COLO668 (cell line): ENCODE results near the gene SARM1.
"Not testable (repeated sequence)": the region's sequence is repeated elsewhere in the genome, so short reads cannot be mapped to it uniquely, and the experiment has no call there.

Experiments
- DNase-seq: peaks from one replicate; lab custom pipeline; 2025; ENCODE audit not compliant: unreplicated experiment; lab: John Stamatoyannopoulos, UW

SARM1 gene

GRCh38 chr17:28413804-28414203 lies 42.3 kb downstream of the SARM1 start:
- no peak for DNase-seq

GRCh38 chr17:28415886-28416285 lies 44.4 kb downstream of the SARM1 start:
- DNase-seq = no peak

GRCh38 chr17:28416703-28417311 lies 45.3 kb downstream of the SARM1 start:
- peak; percentile 32 for DNase-seq

GRCh38 chr17:28421787-28422305 lies 50.4 kb downstream of the SARM1 start:
- DNase-seq = no peak

- DNase-seq = no peak
Measured at GRCh38 chr17:28425206-28425605, 53.7 kb downstream of the SARM1 start.

- peak; percentile 8 for DNase-seq
Measured at GRCh38 chr17:28426081-28426519, 54.6 kb downstream of the SARM1 start.

GRCh38 chr17:28427371-28427770 lies 55.9 kb downstream of the SARM1 start:
- peak; percentile 8 for DNase-seq

GRCh38 chr17:28427982-28428381 lies 56.5 kb downstream of the SARM1 start:
- DNase-seq = not testable (repeated sequence)

GRCh38 chr17:28433721-28434120 lies 62.2 kb downstream of the SARM1 start:
- DNase-seq = no peak

GRCh38 chr17:28434326-28434725 lies 62.8 kb downstream of the SARM1 start:
- not testable (repeated sequence) for DNase-seq

GRCh38 chr17:28443901-28444638 lies 72.6 kb downstream of the SARM1 start:
- DNase-seq = no peak

- DNase-seq = peak; percentile 3
Measured at GRCh38 chr17:28446716-28447395, 75.4 kb downstream of the SARM1 start.

- DNase-seq = no peak
Measured at GRCh38 chr17:28447396-28447760, 75.9 kb downstream of the SARM1 start.

GRCh38 chr17:28449859-28450258 lies 78.4 kb downstream of the SARM1 start:
- DNase-seq = no peak
